HFFc6 (cell line): ENCODE measurements around the gene AK9. TPM values are rescaled to one million over a fixed set of nuclear protein-coding genes. Genes with fewer than 3 reads are reported as not detected.
"Not testable (repeated sequence)": the region's sequence is repeated elsewhere in the genome, so short reads cannot be mapped to it uniquely, and the experiment has no call there.

Experiments used
- DNase-seq: peaks from one replicate; pipeline ENCODE4 v3.0.0-alpha.2; 2018
- H3K27ac Mint-ChIP-seq: 2 replicates; pipeline ENCODE4 v1.8.0; 2020; ENCODE audit warnings: mild to moderate bottlenecking, mixed read lengths
- H3K27me3 Mint-ChIP-seq: 2 replicates; pipeline ENCODE4 v1.8.0; 2021; ENCODE audit warnings: mild to moderate bottlenecking, moderate library complexity, mixed read lengths; ENCODE audit not compliant: insufficient read depth
- H3K36me3 Mint-ChIP-seq: 2 replicates; pipeline ENCODE4 v1.8.0; 2021; ENCODE audit warnings: low read depth, mixed read lengths
- H3K4me1 Mint-ChIP-seq: 2 replicates; pipeline ENCODE4 v1.8.0; 2020; ENCODE audit warnings: low read depth, mixed read lengths
- H3K4me3 Mint-ChIP-seq: 2 replicates; pipeline ENCODE4 v1.8.0; 2020; ENCODE audit warnings: mild to moderate bottlenecking, moderate library complexity, mixed read lengths
- H3K9me3 Mint-ChIP-seq: 2 replicates; pipeline ENCODE4 v1.8.0; 2020; ENCODE audit warnings: mild to moderate bottlenecking, mixed read lengths
- CTCF ChIP-seq: fragments of 200-600 bp; sonication (generic); IDR thresholded peaks from 2 replicates; pipeline ENCODE4 v1.5.0; 2021; ENCODE audit warnings: antibody characterized with exemption, mild to moderate bottlenecking
- total RNA-seq, 6 experiments: library from RNA; stranded (reverse); fragmentation: NEBNext Ultra II Directional; extraction: Animal tissue kit (Norgen Biotek cat#: 25700); gene quantifications; 2 replicates in 1 of 6; 3 replicates in 5 of 6; pipeline ENCODE4 v1.2.3, GENCODE V29; 2021

The AK9 gene
- total RNA-seq, 6 experiments from 2014 or later, result 1.2 to 2.0 (median 1.5) TPM

- no peak overlapping the region for H3K27ac Mint-ChIP-seq
- H3K4me1 Mint-ChIP-seq, result no peaks in the 10 kb centered on the region
- peak; percentile 37 for DNase-seq
- no peaks in the 10 kb centered on the region; the same call in none of the 2 replicates for H3K27me3 Mint-ChIP-seq
- peaks cover 11% of the 10 kb centered on the region for H3K9me3 Mint-ChIP-seq
- H3K36me3 Mint-ChIP-seq, result no peaks in the 10 kb centered on the region
- peak; percentile 81 for TF ChIP-seq CTCF
- no peak overlapping the region for H3K4me3 Mint-ChIP-seq
Measured at GRCh38 chr6:109595998-109596397, 95.0 kb downstream of the AK9 start.

GRCh38 chr6:109580519-109580918 is 110.5 kb downstream of the AK9 start:
- Mint-ChIP-seq H3K27me3 (peaks cover 7% of the 10 kb centered on the region), H3K4me1 (peaks cover 8% of the 10 kb centered on the region; the same call in 1 of the 2 replicates), H3K9me3 (no peaks in the 10 kb centered on the region), H3K36me3 (no peaks in the 10 kb centered on the region), H3K27ac (no peak overlapping the region), H3K4me3 (no peak overlapping the region; the same call in 1 of the 2 replicates)
- no peak for DNase-seq
- TF ChIP-seq CTCF, result no peak

- Mint-ChIP-seq H3K4me1 (peaks cover 8% of the 10 kb centered on the region; the same call in 1 of the 2 replicates), H3K4me3 (no peak overlapping the region), H3K27me3 (peaks cover 7% of the 10 kb centered on the region), H3K36me3 (no peaks in the 10 kb centered on the region), H3K9me3 (no peaks in the 10 kb centered on the region), H3K27ac (no peak overlapping the region)
- TF ChIP-seq CTCF, result no peak
- DNase-seq, result no peak
Measured at GRCh38 chr6:109579361-109579760, 111.6 kb downstream of the AK9 start.

- H3K27ac Mint-ChIP-seq, H3K27me3 Mint-ChIP-seq, H3K4me1 Mint-ChIP-seq, DNase-seq, H3K36me3 Mint-ChIP-seq, H3K9me3 Mint-ChIP-seq, H3K4me3 Mint-ChIP-seq: not testable (repeated sequence)
Measured at GRCh38 chr6:109569901-109570300, 121.1 kb downstream of the AK9 start.

- Mint-ChIP-seq H3K27ac (no peak overlapping the region), H3K4me1 (no peaks in the 10 kb centered on the region), H3K4me3 (no peak overlapping the region), H3K36me3 (no peaks in the 10 kb centered on the region), H3K9me3 (no peaks in the 10 kb centered on the region; the same call in 1 of the 2 replicates), H3K27me3 (peaks cover 7% of the 10 kb centered on the region)
- no peak for DNase-seq
- TF ChIP-seq CTCF, result no peak
Measured at GRCh38 chr6:109561844-109562243, 129.2 kb downstream of the AK9 start.

GRCh38 chr6:109531446-109531845 is 159.6 kb downstream of the AK9 start:
- H3K36me3 Mint-ChIP-seq, result no peaks in the 10 kb centered on the region
- no peak for DNase-seq

More at GRCh38 chr6:109531446-109531845, 159.6 kb downstream of the AK9 start:
- no peaks in the 10 kb centered on the region for H3K4me1 Mint-ChIP-seq
- H3K27me3 Mint-ChIP-seq, result peaks cover 6% of the 10 kb centered on the region; the same call in 1 of the 2 replicates
- H3K27ac Mint-ChIP-seq, result no peak overlapping the region
- no peaks in the 10 kb centered on the region for H3K9me3 Mint-ChIP-seq
- no peak for TF ChIP-seq CTCF
- no peak overlapping the region for H3K4me3 Mint-ChIP-seq
